HG03159 (cell line): ENCODE results near the gene RAD51B.

Experiments used
- ATAC-seq: cut with Tn5 transposase; IDR thresholded peaks from one replicate; pipeline ENCODE4 v1.9.1; 2021; ENCODE audit warnings: mild to moderate bottlenecking, moderate library complexity; ENCODE audit not compliant: unreplicated experiment

The RAD51B gene

DNA sequence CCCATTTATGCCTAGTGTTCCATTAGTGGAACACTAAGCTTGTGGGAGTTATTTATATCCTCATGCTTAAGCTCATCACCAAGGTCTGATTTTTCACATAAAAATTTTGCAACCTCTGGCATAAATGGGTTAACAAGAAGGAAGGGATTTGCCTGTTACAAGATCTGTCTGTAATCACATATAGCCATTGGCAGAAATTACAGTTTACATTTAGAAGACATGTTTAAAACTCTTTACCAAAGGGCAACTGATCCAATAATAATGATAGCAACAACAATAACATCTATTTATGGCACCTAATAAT, 550.4 kb downstream of the RAD51B start:
- no peak for ATAC-seq

DNA sequence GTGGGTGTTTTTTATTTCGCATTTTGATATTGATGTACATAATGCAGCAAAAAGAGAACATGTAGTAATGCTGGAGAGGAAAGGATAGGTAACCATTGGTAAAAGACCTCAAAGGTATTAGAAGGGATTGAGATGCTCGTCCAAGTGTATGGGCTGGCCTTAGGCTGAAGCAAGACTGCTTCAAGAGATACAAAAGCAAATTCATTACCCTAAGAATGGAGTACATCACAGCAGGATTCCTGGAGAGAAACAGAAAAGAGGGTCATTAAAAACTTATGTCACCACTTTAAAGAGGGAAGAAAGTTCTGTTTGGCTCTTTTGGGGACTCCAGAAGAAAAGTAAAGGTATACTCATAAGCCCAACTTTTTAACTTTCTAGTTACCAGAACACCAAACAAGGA, 552.8 kb downstream of the RAD51B start:
- ATAC-seq = no peak

DNA sequence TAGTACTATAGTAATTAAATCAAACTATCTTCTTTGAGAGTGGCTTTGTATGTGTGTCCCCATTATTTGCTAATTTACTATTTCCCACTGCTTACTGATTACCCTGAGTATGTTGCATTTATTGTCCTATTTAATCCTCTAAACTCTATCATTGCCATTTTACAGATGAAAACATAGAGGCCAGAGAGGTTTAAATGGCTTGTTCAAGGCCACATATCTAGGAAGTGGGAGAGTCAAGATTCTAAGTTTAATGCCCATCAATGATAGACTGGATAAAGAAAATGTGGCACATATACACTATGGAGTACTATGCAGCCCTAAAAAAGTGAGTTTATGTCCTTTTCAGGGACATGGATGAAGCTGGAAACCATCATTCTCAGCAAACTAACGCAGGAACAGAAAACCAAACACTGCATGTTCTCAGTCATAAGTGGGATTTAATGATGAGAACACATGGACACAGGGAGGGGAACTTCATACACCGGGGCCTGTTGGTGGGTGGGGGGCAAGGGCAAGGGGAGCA, 553.6 kb downstream of the RAD51B start:
- no peak for ATAC-seq

DNA sequence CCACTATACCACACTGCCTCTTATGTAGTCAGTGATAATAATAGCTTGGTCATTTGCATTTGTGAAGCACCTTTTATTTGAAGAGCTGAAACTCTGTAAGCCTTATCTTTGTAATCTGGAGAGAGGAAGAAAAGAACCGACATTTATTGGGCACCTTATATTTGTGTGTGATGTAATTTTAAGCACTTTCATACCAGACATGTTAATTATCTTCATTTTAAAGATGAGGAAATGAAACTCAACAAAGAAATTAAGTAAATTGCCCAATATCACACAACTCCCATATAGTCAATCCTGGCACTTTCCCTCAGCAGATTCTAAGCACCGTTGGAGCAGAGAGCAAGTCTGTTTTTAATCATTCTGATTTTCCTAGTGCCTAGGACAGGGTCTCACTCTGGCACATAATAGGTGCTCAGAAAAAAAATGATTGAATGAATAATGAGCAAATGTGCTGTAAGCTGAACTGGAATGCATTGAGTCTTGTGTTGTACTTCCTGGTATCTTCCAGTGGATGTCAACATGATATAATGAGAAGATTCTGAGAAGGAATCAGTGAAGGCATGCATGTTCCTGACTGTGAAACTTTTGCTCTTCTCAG, 554.4 kb downstream of the RAD51B start:
- ATAC-seq = no peak

DNA sequence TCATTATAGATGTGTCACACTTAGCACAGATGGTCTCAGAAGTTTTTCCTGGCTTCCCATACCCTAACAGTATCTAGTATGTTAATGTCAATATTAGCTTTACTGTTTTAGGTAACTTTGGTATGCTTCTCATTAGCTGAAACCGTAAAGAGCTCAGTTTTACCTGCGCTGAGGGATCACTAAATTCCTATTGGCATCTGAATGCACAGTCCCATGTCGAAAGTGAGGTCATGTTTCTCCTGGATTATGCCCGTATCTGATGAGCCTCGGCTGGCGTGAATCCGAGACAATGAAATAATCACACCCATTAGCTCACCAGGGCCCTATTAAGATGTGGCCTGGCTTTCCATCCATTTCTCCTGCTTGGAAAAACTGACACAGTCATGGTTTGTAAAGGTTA, 555.1 kb downstream of the RAD51B start:
- ATAC-seq = no peak

DNA sequence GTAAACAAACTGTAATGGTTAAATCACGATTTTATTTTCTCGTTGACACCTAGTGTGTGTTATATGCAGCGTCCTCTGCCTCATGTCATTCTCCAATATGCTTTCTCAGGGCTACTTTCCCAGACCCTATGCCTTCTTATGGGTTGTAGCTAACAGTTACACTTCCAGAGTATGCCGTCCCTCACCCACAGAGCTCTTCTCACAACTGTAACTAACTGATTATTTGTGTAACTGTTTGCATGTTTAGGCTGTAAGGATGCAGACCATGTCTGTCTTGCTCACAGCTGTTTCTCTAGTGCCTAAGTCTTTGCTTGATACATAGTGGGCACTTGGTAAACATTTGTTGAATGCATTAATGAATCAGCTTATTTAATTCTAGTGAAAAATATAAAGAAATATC, 555.8 kb downstream of the RAD51B start:
- no peak for ATAC-seq

DNA sequence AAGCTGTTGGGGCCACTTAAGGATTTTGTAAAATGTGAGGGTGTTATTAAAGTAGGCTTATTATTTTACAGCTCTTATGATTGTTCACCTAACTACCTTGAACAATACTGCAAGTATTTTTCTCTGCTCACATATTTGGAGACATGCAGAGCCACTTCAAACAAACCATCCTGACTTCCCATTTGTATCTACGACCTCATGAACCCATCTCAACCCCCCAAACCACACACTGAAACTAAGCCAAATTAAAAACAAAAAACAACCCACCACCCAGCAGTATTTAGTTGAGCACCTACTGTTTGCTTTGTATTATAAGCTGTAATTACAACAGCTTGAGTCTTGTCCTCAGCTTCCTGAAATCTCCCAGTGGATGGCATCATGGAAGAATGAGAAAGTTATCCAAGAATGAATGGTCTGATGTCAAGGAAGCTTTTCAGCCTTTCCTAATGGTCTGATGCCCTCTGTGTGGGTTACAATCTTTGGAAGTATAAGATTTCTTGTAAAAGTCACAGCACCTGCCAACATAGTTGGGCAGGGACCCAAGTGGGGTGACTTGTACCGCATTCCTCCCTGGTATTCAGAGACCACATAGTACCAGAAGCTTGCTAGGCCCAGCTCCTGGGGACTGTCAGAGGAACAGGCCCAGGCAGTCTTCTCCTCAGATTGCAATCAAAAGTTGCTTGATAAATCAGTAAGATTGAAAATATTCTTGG, 556.6 kb downstream of the RAD51B start:
- no peak for ATAC-seq

DNA sequence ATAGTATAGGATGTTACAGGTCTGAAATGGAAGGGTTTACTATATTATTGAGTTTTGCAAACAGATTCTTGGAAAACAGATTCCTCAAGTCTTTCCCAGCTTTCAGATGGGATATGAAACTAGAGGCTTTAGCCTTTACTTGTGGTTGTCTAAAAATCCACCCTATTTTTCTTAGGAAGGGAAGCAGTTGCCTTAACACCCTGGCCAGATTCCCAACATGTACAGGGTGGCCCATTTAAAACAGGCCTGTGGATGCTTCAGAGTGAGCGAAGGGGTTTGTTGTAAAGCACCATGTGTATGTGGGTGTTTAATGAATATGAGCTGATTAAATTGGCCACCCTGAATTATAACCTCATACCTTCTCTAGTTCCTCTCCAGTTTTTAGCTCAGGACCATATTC, 557.4 kb downstream of the RAD51B start:
- ATAC-seq = no peak

DNA sequence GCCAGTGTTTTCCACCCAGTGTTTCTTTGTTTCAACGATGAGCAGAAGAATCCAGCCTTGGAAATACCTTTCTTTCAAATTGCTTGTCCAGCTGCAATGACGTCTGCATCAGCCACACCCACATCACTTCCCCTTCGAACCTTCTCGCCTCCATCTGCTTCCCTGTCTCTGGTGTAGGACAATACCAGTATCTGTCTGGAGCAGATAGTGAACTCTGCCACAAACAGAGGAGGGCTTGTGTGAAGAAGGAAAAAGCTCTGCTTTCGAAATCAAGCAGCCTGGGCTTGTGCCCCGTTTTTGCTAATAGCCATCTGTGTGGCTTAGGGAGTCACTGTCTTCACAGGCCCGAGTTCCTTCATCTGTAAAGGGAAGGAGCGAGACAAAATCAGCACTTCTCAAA, 557.9 kb downstream of the RAD51B start:
- no peak for ATAC-seq

DNA sequence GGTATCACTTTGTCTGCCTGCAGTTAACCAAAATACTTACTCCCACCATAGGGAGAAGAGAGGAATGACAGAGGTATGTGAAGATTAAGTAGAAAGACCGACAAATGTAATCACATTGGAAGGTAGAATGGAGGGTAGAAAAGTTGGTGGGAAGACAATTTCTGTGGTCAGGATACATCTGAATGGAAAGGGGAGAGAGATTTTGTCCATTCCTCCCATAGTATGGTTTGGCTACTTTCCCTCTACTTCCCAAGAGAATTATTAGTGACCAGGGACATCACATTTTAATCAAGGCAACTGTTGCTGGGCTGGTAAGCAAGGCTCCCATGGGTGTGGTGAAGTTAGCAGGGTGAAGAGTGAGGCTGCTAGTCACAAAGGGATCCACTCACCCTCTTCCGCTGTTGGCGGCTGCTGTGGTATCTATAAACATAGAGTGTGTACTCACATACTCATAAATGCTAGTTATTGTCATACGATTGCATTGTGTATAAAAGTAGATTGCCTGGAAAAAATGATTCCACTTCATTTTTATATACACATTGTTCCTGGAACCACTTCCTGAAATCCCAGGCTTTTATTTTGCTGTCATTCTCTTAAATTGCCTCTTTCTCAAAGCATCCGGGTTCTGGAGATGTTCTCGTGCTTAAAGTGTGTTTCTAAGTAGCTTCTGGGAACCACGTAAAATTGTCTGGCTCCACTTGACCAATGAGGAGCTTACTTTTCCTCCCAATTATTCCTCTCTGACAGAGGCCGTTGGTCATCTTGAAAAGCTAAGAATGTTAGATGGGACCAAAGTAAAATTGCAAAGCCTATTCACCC, 560.1 kb downstream of the RAD51B start:
- ATAC-seq = no peak

DNA sequence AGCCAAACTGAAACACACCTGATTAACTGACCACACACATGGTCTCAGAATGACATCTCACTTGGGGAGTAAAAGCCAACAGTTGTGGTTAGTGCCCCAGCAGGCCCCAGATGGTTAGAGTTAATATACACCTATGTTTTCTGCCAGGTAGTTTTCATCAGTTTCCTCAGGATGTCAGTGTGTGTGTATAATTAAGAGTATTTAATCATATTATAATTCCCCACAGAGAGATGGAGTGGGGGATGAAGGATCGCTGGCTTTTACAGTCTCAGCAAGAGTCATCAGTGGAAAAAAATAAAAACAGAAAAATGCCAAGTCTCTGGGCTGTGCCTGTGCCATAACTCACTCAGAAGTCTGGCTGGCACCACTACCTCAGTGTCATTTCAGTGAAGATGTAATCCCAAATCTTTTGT, 560.8 kb downstream of the RAD51B start:
- peak; percentile 80 for ATAC-seq

DNA sequence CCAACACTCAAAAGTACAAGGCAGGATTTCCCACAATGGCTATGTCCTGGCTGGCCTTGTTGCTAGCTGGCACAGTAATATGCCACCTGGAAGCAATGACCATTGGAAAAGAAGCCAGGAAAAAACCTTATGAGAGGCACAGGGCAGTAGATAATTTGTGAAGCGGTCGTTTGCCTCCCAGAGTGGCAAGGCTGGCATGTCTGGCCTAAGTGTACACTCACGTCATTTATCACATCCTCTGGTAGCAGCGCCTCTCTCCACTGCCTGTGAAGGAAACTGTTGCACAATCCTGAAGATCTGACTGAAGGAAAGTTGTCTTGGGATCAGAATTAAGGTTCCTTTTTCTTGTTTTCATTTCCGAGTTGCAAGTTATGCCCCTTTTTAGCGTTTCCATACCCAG, 564.8 kb downstream of the RAD51B start:
- no peak for ATAC-seq

DNA sequence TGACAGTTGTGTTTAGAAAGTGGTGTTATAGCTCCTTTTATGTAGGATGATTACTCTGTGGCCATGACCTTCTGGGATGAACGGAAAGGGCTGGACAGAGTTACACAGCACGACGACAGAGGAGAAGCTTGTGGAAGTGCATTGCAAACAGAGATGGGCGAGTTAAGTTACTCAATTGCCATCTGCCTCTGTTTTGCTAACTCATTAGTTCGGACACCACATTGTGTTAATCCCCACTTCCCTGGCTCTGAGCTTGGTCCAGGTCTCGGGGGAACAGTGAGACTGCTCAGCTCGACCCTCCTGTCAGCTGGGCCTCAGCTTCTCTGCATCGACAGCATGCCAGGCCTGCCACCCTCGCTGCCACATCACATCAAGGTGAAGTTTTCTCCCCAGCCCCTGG, 565.3 kb downstream of the RAD51B start:
- ATAC-seq = no peak

DNA sequence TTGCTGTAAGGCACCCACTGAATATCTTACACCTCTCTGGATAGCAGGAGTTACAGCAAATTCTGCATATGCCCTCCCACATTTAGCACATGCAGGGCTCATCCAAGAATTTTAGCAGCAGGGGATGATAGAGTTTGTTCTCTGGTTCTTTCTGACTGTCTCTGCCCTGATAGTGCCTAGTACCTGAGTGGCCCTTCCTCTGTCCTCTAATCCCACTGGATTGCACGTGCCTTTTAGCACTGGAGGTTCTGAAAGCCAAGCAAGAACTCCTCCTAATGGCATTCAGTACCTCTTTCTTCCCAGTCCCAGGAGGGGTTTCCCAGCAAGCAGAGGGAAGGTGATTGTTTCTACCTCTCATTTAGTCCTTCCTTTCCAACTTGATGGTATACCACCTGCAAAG, 566.9 kb downstream of the RAD51B start:
- no peak for ATAC-seq

DNA sequence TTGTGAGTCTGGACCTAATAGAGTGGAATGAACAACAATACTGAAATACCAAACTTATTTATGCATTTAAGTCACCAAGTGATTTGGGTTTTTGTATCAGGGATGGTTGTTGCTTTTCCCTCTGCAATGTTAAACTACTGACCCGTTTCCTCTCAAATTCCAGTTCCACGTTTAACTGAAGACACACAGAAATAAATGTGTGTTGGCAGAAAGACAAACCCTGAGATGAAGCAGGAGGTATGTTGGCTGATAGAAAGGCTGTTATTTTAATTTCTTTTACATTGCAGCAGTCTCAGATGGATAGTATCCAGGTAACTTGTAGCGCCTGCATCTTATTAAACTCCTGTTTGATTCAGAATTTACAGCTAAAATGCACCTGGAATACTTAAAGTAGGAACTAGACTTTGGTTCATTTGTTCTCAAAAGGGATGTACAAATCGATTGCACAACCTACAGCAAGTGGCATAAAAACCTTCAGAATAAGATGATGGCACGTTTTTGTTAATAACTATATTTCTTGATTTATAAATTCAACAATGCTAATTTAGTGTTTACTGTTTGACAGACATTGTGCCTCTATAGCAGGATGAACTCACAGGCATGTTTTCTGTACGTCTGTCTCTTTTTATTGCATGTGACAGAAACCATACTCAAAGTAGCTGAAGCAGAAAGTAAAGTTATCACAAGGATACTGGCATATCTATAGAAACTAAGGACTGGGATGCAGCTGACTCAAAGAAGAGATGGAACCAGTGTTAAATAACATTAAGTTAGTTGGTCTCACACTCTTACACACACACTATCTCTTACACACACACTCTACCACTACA, 567.6 kb downstream of the RAD51B start:
- ATAC-seq = no peak

DNA sequence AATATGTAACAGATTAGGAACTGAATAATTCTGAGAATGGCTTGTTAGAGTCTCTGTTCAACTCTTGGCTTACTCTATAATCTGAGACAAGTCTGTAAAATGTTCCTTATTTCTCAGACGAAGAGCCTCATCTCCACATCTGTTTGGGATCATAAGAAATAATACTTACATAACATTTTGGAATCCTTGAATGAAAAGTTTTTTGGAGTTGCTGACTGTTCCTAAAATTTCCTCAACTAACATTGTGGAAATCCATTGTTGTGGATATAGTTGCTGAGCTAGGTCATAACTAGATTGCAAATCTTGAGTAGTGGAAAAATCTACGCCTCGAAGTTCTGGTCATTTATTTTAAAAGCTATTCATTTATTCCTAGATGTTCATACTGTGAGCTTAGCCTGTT, 570.4 kb downstream of the RAD51B start:
- ATAC-seq = no peak

DNA sequence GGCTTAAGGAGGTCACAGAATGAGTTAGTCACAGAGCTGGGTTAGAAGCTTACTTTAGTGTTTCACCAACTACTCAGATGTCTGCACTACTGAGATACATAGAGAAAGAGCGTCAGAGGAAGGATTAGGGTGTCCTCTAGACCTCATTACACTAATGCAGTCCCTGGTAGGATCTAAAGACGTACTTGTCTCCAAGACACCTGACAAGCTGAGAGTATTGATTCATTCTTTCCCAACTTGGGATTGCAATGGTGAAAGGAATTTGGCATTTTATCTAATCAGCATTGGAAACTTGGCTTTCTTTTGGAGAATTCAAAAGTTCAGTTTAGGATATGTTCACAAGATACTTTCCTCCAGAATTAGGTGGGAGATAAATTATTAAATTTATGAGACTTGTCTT, 571.2 kb downstream of the RAD51B start:
- no peak for ATAC-seq

DNA sequence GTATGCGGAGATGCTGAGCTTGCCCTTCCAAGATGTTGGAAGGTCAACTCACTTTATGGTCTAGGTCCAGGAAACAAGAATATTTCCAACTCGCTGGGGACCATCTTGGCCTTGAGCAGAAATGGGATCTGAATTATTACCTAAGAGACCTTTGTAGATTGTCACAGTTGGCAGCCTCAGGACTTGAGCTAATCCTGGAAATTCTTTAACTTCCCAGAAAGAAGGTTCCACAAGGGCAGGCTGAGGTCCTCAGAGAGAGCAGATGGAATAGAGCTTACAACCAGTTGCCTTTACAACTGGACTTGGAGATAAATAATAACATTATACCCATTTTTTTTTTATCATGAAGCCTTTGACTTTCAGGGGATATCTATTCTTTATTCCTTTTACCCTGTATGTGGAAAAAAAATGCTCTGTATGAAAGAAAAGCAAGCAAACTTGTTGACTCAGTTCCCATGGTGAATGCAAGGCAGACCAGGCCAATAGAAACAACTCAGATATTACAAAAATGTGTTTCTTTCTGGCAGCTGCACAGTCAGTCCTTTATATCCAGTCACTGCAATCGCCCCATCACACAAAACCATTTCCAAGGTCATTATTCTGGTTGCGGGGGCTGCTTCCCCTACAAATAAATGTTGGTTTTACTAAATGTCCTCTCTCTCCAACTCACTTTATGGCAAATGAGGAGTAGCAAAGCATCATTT, 571.9 kb downstream of the RAD51B start:
- ATAC-seq = no peak

DNA sequence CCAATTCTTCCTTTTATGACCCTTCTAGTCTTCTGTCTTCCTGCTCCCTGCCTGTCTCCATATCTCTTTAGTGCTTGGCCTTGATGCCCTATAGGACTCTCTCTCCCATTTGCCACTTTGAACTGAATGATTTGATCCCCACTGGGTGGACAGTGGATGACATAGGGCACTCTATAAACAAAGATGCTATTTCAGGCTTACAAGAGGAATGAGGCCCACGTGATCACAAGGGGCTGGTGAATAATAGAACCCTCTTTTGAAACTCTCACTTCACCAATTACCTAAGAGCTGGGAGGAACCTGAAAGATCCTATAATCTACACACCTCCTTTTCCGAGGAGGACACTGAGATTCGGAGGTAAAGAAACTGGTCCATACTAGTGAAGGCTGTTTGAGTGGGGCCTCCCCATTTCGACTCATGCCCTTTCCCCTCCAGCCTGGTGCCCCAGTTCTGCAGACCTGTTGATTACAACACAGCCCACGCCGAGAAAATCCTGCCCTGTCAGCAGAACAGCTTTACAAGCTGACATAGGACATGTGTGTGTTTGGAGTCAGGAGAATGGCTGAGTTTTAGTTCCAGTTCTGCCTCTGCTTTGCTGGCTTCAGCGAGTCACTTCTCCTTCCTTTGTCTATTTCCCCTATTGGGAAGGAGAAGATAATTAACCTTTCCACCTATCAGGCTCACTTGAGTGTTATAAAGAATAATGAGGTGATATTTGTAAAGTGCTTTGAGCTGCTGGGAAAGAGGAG, 573.0 kb downstream of the RAD51B start:
- ATAC-seq = no peak

DNA sequence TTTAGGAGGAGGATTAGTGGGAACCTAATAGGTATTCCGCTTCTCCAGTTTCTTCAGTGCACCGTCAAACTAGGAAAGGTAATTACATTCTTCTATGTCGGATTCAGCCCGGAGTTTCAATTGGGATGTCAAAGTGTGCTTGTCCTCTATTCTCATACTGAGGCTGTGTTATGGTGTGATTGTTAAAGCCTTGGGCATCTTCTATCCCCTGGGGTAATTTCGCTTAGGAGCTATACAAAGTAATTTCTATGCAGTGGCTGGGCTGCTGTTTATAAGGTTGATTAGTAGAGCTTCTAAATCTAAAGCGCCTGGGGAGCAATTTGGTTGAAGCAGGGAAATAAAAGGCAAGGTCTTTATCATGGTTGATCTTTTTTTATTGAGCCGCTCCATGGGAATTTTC, 573.7 kb downstream of the RAD51B start:
- no peak for ATAC-seq
